HG03378 (cell line): ENCODE measurements around the gene SIPA1L3.

ENCODE experiments used
- ATAC-seq: cut with Tn5 transposase; IDR thresholded peaks from one replicate; pipeline ENCODE4 v1.9.1; 2021; ENCODE audit warnings: mild to moderate bottlenecking, moderate library complexity; ENCODE audit not compliant: unreplicated experiment

Gene SIPA1L3

GRCh38 chr19:38035515-38036495 is 128.8 kb downstream of the SIPA1L3 start:
- no peak for ATAC-seq

GRCh38 chr19:38036707-38037611 is 130.0 kb downstream of the SIPA1L3 start:
- no peak for ATAC-seq

DNA sequence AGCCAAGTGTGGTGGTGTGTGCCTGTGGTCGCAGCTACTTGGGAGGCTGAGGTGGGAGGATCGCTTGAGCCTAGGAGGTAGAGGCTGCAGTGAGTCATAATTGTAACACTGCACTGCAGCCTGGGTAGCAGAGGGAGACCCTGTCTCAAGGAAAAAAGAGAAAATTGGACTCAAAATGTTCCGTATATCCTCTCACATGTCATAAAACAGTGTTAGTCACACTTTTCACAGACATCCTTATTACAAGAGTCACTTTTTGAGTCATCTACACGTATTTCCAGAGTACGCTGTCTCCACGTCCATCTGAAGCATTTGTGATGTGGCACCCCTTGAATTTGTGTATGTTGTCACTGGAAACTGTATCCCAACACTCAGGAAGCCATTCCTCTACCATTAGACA is 133.0 kb downstream of the SIPA1L3 start:
- ATAC-seq: no peak

DNA sequence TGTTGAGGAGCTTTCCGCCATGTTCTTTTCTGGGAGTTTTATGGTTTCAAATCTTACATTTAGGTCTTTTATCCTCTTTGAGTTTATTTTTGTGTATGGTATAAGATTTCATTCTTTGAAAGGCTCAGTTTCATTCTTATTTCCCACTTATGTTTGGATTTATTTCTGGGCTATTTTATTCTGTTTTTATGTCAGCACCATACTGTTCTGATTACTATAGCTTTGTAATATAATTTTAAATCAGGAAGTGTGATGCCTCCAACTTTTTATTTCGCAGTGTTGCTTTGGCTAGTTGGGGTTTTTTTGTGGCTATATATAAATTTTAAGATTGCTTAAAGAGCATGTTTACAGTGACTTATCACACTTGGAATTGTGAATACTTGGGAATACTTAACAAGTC is 135.1 kb downstream of the SIPA1L3 start:
- no peak for ATAC-seq

- ATAC-seq: no peak
Measured at GRCh38 chr19:38043649-38044144, 136.7 kb downstream of the SIPA1L3 start.

- ATAC-seq: no peak
Measured at GRCh38 chr19:38044267-38045111, 137.5 kb downstream of the SIPA1L3 start.

DNA sequence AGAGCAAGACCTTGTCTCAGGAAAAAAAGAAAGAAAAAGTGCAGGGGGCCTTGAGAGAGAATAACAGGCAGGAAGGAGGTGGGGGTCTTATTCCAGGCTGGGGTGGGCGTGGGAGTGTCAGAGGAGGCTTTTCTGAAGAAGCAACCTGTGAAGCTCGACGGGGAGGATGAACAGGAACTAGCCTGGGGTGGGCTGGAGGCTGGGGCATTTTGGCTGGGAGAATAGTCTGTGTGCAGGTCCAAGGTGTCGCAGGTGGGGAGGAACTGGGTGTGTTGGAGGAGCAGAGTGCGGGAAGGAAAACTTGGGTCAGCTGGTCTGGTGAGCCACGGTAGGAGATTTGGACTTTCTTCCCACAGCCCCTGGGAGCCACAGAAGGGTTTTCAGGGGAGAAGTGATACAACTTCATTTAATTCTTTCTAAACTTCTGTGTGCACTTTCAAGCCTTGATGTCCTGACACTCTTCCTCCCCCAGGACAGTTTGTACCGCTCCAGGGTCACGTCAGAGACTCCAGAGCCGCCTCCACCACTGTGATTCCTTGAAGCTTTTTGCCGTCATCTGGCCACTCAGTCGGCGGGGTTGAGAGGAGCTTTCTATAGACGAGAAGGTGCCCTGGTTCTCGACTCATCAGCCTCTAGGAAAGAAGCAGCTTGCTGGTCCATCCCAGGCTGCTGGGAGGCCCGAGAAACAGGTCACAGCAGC is 138.7 kb downstream of the SIPA1L3 start:
- no peak for ATAC-seq

- peak; percentile 26 for ATAC-seq
Measured at GRCh38 chr19:38046254-38047048, 139.4 kb downstream of the SIPA1L3 start.

DNA sequence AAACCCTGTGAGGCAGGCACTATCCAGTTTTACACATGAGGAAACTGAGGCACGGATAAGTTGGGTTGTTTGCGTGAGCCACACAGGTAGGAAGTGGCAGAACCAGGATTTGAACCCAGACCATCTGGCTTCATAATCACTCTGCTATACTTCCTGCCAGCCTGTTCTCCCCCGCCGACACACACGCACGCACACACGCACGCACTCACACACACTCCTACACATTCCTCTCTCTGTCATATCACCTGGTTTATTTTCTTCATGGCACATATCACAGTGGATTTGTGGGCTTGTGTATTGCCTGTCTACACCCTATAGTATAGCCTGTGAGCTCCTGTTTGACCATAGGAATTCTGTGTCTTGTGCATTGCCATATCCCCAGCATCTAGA is 140.0 kb downstream of the SIPA1L3 start:
- ATAC-seq: no peak

GRCh38 chr19:38047641-38048040 is 140.6 kb downstream of the SIPA1L3 start:
- ATAC-seq: no peak

DNA sequence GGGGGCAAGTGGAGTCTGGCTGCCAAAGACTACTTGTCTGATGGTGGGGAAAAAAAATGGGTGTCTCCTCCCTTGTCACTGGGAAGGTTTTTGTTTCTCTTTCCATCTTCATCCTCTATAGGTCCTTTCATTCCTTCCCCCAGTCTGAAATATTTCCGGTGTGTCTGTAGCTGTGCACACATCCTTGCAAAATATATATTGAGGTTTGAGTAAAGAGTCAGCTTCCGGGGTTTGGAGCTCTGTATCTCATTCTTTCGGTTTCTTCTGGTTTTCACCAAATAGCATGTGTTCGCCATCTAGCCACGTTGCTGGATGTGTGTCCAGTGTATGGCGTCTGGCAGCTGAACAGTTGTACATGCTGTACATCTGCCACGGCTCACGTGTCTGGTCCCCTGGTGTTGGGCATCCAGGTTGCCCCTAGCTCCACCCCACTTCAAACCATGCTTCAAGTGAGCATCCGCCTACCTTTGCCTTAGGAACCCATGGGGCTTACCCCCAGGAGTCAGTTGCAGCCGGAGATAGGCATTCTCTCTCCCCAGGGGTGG is 142.2 kb downstream of the SIPA1L3 start:
- peak; percentile 49 for ATAC-seq

GRCh38 chr19:38055010-38055409 is 148.0 kb downstream of the SIPA1L3 start:
- no peak for ATAC-seq

GRCh38 chr19:38055655-38056521 is 148.9 kb downstream of the SIPA1L3 start:
- no peak for ATAC-seq

GRCh38 chr19:38056646-38057045 is 149.6 kb downstream of the SIPA1L3 start:
- no peak for ATAC-seq

- ATAC-seq: no peak
Measured at GRCh38 chr19:38057959-38058690, 151.1 kb downstream of the SIPA1L3 start.

GRCh38 chr19:38059897-38060296 is 152.9 kb downstream of the SIPA1L3 start:
- ATAC-seq: no peak

- ATAC-seq: no peak
Measured at GRCh38 chr19:38060331-38060730, 153.3 kb downstream of the SIPA1L3 start.
